GM12873 (cell line): ENCODE measurements around the gene SYCN.

Experiments
- TF ChIP-seq, protein P1 (sequence below): IDR thresholded peaks from 2 replicates; pipeline ENCODE4 v1.5.1; 2012; ENCODE audit warnings: low read depth, mild to moderate bottlenecking, moderate library complexity, low read length, control low read depth; ENCODE audit not compliant: insufficient read depth; ENCODE audit errors: missing control alignments

SYCN gene

GRCh38 chr19:39167461-39168257, 36.4 kb downstream of the SYCN start:
- TF ChIP-seq, protein P1, sequence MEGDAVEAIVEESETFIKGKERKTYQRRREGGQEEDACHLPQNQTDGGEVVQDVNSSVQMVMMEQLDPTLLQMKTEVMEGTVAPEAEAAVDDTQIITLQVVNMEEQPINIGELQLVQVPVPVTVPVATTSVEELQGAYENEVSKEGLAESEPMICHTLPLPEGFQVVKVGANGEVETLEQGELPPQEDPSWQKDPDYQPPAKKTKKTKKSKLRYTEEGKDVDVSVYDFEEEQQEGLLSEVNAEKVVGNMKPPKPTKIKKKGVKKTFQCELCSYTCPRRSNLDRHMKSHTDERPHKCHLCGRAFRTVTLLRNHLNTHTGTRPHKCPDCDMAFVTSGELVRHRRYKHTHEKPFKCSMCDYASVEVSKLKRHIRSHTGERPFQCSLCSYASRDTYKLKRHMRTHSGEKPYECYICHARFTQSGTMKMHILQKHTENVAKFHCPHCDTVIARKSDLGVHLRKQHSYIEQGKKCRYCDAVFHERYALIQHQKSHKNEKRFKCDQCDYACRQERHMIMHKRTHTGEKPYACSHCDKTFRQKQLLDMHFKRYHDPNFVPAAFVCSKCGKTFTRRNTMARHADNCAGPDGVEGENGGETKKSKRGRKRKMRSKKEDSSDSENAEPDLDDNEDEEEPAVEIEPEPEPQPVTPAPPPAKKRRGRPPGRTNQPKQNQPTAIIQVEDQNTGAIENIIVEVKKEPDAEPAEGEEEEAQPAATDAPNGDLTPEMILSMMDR: no peak

GRCh38 chr19:39166571-39167391, 37.3 kb downstream of the SYCN start:
- TF ChIP-seq, protein P1: no peak

- TF ChIP-seq, protein P1: no peak
These were observed 38.2 kb downstream of the SYCN start for GRCh38 chr19:39165857-39166256.

- TF ChIP-seq, protein P1: no peak
These were observed 39.8 kb downstream of the SYCN start for GRCh38 chr19:39164289-39164688.

GRCh38 chr19:39163621-39164020, 40.4 kb downstream of the SYCN start:
- TF ChIP-seq, protein P1: no peak

GRCh38 chr19:39162441-39163043, 41.5 kb downstream of the SYCN start:
- TF ChIP-seq, protein P1: no peak
